Measurements from ENCODE around the gene CDH4. TPM values are rescaled to one million over a fixed set of nuclear protein-coding genes. Genes with fewer than 3 reads are reported as not detected.
"Not testable (repeated sequence)": the region's sequence is repeated elsewhere in the genome, so short reads cannot be mapped to it uniquely, and the experiment has no call there.

CDH4 gene
- polyA plus RNA-seq, 1 donor from 2014 or later, result not detected

DNA sequence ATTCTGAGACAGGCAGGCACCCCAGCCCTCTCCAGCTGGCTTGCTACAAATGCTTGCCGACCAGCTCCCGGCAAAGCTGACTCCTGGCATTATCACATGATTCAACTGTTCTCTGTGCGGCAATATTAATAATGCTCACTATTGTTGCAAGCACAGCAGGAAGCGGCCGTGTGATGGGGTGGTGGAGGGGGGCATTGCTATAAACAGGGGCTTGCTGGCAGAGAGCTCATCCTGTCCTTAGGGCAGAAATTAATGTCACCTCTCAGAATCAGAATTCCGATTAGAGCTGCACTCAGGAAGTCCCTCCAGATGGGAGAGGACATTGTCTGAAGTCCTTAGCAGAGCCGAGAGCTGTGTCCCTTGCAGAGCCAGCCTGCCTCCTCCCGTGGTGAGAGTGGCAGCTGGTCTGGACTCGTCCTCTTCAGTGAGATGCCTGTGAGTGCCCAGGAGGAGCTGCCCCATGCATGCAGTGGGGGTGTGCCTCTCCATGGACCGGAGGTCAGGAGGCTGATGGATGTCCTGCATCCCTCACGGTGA lies 162.5 kb downstream of the CDH4 start:
- Mint-ChIP-seq H3K9me3 (peaks cover 0 to 4% (median 3%) of the 10 kb centered on the region in 3 donors), H3K27ac (no peak overlapping the region), H3K27me3 (no peaks in the 10 kb centered on the region), H3K36me3 (no peaks in the 10 kb centered on the region), H3K4me3 (no peak overlapping the region), H3K4me1 (no peaks in the 10 kb centered on the region)

DNA sequence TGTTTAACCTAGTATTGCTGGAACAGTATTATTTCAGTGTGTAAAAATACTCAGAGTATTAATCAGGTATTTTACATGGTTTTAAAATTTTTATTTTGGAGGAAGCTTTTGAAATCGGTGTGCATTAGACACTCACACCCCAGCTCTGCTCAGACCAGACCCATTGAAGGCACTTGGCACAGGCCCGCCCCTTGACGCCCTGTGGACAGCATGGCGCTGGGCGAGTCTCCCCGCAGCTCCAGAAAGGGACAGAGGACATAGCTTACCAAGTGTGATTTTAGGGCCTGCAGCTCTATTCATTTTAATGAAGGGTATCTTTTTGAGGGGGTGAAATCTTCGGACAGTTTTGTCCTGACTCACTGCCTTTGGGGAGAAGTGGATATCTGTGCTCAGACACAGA lies 164.5 kb downstream of the CDH4 start:
- H3K27ac Mint-ChIP-seq, result no peak overlapping the region
- H3K36me3 Mint-ChIP-seq, result no peaks in the 10 kb centered on the region
- no peaks in the 10 kb centered on the region for H3K4me1 Mint-ChIP-seq
- no peak overlapping the region for H3K4me3 Mint-ChIP-seq
- no peaks in the 10 kb centered on the region for H3K27me3 Mint-ChIP-seq
- H3K9me3 Mint-ChIP-seq, result peaks cover 0 to 3% (median 1%) of the 10 kb centered on the region in 3 donors

DNA sequence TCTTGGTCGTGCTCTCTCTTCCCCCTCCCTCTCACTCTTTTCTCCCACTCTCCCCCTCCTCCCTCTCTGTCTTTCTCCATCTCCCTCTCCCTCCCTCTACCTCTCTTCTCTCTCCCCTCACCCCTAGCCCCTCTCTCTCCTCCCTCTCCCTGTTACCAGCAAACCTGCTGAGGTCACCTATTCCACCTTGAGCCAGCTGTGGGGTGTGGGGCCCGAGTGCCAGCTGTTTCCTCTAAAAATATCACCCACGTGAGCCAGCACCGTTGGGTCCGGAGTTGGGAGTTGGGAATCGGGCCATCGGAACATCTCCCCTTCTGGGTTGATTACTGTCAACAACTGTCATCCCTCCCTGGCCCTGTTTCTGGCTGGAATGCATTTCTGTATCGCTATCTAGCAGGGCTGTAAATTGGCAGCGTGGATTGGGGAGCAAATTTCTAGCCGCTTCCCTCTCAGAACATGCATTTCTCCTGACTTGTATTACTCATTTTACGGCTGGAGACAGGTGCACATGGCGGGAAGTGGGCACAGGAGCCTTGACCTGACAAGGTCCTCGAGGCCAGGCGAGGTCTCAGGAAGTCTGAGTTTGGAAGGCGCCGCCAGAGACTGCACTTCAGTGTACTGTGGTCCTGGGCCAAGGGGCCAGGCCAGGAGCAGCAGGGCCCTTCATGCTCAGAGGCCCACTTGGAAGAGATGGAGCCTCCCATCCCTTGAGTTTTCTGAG lies 165.3 kb downstream of the CDH4 start:
- H3K36me3 Mint-ChIP-seq, result no peaks in the 10 kb centered on the region
- no peak overlapping the region for H3K27ac Mint-ChIP-seq
- H3K9me3 Mint-ChIP-seq, result peaks cover 0 to 3% (median 0%) of the 10 kb centered on the region in 3 donors
- H3K27me3 Mint-ChIP-seq, result no peaks in the 10 kb centered on the region
- H3K4me3 Mint-ChIP-seq, result no peak overlapping the region
- H3K4me1 Mint-ChIP-seq, result no peaks in the 10 kb centered on the region

DNA sequence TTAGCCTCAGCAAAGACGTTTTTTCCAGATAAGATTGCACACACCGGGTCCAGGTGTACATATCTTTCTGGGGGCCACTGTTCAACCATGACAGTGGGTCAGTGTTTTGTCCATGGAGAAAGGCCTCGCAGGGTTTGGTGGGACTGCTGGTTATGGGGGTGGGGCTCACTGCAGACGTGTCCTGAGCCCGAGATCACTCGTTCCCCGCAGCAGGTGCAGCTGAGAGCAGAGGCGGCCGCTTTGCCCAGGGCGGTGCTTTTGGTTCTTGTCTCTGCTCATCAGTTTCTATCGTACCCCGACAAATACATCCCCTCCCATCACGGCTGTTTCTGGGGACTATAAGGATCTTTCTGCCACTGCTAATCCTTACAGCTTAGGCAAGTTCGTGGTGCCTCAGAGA lies 166.9 kb downstream of the CDH4 start:
- H3K36me3 Mint-ChIP-seq, result no peaks in the 10 kb centered on the region

DNA sequence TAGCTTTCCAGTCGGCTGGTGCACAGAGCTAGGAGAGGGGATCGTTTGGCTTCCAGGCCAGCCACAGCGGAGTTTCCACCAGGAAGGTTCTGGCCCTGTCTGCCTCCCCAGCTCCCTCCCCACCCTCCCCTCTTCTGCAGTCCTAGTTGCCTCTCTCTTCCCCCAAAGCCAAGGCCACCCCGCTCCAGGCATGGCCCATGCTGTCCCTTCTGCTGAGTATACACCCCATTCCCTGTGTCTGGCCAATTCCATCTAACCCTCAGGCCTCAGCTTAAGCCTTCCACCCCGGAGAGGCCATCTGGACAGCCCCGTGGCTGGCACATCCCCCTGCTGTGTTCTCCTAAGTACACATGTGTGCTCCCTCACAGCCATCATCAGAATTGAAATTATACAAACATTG lies 167.4 kb downstream of the CDH4 start:
- Mint-ChIP-seq H3K9me3 (no peaks in the 10 kb centered on the region), H3K27me3 (no peaks in the 10 kb centered on the region), H3K27ac (no peak overlapping the region), H3K36me3 (no peaks in the 10 kb centered on the region), H3K4me1 (no peaks in the 10 kb centered on the region), H3K4me3 (no peak overlapping the region)

More for the DNA sequence above, 166.9 kb downstream of the CDH4 start:
- Mint-ChIP-seq H3K27me3 (no peaks in the 10 kb centered on the region), H3K9me3 (no peaks in the 10 kb centered on the region), H3K4me1 (no peaks in the 10 kb centered on the region), H3K4me3 (no peak overlapping the region), H3K27ac (no peak overlapping the region)

DNA sequence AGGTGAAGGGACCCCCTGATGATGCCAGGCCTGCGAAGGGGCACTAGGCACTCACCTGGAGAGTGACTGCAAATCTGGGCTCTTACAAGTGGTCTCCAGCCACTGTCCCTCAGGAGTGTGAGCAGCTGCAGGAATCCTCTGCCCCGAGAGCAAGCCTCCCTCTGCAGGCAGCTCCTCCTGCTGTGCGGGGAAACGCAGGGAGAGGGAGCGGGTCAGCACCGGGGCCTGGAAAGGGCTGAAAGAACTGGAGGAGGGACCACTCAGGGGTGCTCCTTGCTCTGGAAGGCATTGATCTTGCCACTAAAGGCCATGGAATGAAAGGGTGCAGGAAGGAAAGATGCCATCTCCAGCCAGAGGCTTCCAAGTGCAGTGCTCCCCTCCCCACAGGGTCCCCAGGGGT lies 168.0 kb downstream of the CDH4 start:
- Mint-ChIP-seq H3K27ac (no peak overlapping the region), H3K9me3 (no peaks in the 10 kb centered on the region), H3K4me3 (no peak overlapping the region), H3K27me3 (no peaks in the 10 kb centered on the region), H3K4me1 (no peaks in the 10 kb centered on the region), H3K36me3 (no peaks in the 10 kb centered on the region)

DNA sequence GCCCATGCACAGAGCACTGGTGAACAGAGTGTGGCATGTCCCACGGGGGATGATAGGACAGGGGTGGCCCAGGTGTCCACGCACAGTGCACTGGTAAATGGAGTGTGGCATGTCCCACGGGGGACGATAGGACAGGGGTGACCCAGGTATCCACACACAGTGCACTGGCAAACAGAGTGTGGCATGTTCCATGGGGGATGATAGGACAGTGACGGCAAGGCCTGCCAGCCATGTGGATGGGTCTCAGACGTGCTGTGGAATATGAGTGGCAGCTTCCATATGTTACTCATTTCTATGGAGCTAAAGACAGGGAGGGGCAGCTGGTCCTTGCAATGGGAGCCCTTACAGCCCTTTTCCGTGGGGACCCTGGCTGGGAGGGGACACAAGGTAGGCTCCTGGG lies 168.7 kb downstream of the CDH4 start:
- Mint-ChIP-seq H3K9me3 (no peaks in the 10 kb centered on the region), H3K36me3 (no peaks in the 10 kb centered on the region), H3K4me3 (no peak overlapping the region), H3K4me1 (no peaks in the 10 kb centered on the region), H3K27ac (no peak overlapping the region), H3K27me3 (no peaks in the 10 kb centered on the region)

DNA sequence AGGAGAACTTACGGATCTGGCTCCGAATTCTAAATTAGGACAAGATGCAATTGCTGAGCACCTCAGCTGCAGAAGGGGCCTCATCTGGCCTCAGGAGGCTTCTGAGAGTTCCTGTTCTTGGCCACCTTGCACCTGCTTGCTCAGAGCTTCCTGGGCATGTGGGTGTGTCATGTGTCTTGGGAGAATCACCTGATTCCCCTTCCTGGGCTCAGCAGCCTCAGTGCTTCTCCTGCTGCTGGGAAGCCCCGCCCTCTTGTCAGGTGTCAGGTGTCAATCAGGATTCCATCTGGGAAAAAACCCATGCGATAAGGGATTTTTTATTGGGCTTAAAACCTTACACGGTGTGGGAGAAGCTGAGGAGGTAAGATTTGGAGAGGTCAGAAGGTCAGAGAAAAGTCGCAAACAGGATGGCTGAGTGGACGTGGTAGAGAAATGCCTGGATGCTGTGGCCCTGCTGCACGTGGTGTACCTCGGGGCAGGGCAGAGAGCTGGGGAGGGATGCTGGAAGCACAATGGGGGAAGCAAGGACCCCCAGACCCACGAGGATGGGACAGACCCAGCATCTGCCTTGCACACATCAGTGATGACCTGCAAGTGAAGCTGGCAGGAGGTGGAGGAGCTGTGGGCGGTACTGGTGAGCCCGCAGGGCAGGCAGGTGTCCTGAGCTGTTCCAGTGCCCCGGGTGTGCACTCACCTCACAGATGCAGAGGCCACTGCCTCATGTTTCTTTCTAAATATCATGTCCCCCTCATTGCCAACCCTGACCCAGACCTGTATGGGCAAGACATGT lies 170.8 kb downstream of the CDH4 start:
- H3K4me3 Mint-ChIP-seq, result no peak overlapping the region

DNA sequence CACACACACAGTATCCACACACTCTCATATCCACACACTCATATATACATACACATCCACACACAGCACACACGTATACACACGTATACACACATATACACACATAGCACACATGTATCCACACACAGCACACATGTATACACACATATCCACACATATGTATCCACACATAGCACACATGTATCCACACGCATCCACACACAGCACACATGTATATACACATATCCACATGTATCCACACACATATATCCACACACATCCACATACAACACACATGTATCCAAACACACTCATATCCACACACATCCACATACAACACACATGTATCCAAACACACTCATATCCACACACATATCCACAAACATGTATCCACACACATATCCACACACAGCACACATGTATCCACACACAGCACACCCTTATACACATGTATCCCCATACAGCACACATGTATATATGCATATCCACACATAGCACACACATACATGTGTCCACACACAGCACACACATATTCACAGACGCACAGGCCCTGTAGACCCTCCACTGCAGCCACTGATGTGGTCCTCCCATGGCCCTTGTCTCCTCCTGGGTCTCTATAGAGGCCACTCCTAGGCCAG lies 172.1 kb downstream of the CDH4 start:
- Mint-ChIP-seq H3K9me3 (peaks cover 0 to 2% (median 0%) of the 10 kb centered on the region in 3 donors), H3K36me3 (no peaks in the 10 kb centered on the region), H3K27ac (no peak overlapping the region), H3K4me1 (no peaks in the 10 kb centered on the region), H3K4me3 (no peak overlapping the region), H3K27me3 (no peaks in the 10 kb centered on the region)

More for the DNA sequence above, 170.8 kb downstream of the CDH4 start:
- H3K27ac Mint-ChIP-seq, result no peak overlapping the region
- H3K36me3 Mint-ChIP-seq, result no peaks in the 10 kb centered on the region
- H3K4me1 Mint-ChIP-seq, result no peaks in the 10 kb centered on the region
- H3K27me3 Mint-ChIP-seq, result no peaks in the 10 kb centered on the region
- H3K9me3 Mint-ChIP-seq, result peaks cover 0 to 2% (median 0%) of the 10 kb centered on the region in 3 donors

DNA sequence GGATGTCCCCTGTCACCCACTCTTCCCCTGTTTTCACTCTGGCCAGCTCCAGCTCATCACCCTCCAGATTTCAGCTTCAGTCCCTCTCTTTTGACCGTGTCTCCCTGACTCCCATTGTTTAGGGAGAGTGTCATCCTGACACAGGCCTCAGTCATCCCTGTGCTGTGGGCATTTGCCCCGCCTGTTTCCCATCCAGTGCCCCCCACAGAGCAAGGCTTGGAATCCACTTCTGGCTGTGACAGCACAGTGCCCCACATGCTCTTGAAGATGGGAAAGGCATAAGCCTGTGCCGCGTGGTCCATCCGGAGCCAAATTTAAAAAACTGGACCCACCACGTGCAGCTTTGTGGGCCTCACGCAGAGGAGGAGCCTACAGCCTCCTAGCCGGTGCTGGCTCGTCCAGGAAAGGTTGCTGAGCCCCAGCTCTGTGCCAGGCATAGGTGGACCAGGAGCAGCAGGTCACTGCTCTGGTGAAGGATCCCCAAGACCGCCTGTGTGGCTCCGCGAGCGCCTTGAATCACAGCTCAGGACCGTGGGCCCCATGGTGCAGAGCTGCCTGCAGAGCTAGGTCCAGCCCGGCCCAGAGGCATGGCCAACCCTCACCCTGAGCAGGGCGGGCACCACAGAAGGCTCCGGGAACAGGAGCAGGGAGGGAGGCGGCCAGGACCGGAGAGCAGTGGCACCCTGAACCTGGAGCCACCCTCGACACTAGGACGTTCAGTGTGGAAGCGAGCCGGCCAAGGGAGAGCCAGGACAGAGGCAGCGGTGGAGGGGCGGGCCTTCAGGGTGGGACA lies 172.8 kb downstream of the CDH4 start:
- Mint-ChIP-seq H3K4me1 (no peaks in the 10 kb centered on the region), H3K36me3 (no peaks in the 10 kb centered on the region), H3K9me3 (peaks cover 0 to 2% (median 0%) of the 10 kb centered on the region in 3 donors), H3K27me3 (no peaks in the 10 kb centered on the region), H3K4me3 (no peak overlapping the region), H3K27ac (no peak overlapping the region)

DNA sequence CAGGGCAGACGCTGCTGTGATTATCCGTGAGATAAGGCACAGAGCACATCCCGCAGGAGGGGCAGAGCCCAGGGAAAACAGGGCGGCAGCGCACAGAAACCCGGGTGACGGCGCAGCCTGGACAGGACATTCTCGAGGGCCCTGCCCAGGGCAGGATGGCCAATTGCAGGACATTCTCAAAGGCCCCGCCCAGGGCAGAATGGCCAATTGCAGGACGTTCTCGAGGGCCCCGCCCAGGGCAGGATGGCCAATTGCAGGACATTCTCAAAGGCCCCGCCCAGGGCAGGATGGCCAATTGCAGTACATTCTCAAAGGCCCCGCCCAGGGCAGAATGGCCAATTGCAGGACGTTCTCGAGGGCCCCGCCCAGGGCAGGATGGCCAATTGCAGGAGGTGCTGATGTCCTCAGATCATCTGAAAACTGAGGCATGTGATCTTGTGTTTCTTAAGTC lies 173.5 kb downstream of the CDH4 start:
- not testable (repeated sequence) for H3K27me3 Mint-ChIP-seq, H3K36me3 Mint-ChIP-seq, H3K27ac Mint-ChIP-seq, H3K9me3 Mint-ChIP-seq, H3K4me1 Mint-ChIP-seq, H3K4me3 Mint-ChIP-seq

DNA sequence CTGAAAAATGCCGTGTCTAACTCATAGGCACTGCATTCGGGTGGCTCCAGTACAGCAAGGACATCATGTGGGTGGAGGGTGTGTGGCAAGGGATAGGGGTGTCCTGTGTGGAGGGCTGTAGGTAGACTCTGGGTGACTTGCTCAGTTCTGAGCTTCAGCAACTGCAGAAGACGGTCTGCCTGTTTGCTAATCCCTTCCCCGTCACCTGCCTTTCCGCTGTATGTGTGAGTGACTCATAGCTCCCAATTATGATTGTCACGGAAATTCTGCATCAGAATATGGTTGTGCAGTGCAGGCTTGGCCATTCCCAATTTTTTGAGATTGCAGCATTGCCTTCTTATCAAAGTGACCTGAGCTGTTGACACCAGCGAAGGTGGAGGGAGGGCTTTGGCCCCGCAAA lies 174.3 kb downstream of the CDH4 start:
- no peak overlapping the region for H3K27ac Mint-ChIP-seq
- H3K27me3 Mint-ChIP-seq, result no peaks in the 10 kb centered on the region
- H3K9me3 Mint-ChIP-seq, result peaks cover 0 to 2% (median 0%) of the 10 kb centered on the region in 3 donors
- H3K36me3 Mint-ChIP-seq, result no peaks in the 10 kb centered on the region
- H3K4me1 Mint-ChIP-seq, result no peaks in the 10 kb centered on the region
- H3K4me3 Mint-ChIP-seq, result no peak overlapping the region

DNA sequence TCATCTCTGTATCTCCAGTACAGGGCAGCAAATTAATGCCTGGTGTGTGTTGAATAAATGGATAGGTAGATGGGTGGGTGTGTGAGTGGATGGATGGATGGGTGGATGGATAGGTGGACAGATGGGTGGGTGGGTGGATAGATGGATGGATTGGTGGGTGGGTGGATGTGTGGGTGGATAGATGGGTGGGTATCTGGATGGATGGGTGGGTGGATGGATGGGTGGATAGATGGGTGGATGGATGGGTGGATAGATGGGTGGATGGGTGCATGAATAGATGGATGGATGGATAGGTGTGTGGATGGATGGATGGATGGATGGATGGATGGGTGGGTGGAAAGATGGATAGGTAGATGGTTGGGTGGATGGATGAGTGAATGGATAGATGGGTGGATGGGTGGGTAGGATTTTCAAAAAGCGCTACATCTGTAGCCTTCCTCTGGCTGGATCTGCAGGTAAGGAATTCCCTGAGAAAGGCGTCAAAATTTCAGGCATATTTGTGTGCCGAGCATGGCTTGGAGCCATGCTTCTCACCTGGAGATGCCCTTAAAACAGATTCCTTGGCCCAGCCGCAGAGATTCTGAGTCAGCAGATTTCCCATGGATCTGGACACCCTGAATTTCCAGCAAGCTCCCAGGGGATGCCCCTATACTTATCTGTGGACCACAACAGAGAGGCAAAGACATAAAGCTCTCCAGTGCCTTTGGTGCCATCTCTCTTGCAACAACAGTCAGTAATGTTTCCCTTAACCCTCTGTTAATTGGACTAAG lies 177.6 kb downstream of the CDH4 start:
- Mint-ChIP-seq H3K4me1 (no peaks in the 10 kb centered on the region), H3K27ac (no peak overlapping the region), H3K36me3 (no peaks in the 10 kb centered on the region), H3K4me3 (no peak overlapping the region), H3K27me3 (no peaks in the 10 kb centered on the region), H3K9me3 (peaks cover 0 to 3% (median 2%) of the 10 kb centered on the region in 3 donors)

DNA sequence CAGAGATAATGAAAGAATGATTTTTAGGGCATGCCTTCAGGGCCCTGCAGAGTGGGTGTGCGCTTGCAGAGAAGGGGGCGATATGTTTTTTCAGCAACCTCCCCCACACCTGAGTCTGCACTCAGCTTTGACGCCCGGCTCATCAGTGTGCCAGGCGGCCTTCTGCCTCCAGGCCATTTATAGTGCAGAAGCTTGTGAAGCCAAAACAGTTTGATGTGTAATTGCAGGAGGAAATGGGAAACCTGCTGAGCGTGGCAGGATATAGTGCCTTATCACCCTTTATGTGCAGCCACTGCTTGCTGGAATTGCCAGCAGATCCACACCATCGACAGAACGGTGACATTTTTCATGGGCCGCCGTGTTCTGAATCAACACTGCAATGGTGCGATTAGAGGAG lies 178.2 kb downstream of the CDH4 start:
- H3K9me3 Mint-ChIP-seq, result peaks cover 0 to 3% (median 2%) of the 10 kb centered on the region in 3 donors
- H3K4me3 Mint-ChIP-seq, result no peak overlapping the region
- H3K36me3 Mint-ChIP-seq, result no peaks in the 10 kb centered on the region
- H3K27ac Mint-ChIP-seq, result no peak overlapping the region
- no peaks in the 10 kb centered on the region for H3K27me3 Mint-ChIP-seq
- H3K4me1 Mint-ChIP-seq, result no peaks in the 10 kb centered on the region
